ENCODE results near the gene TSC22D4.
"Not testable (repeated sequence)": the region's sequence is repeated elsewhere in the genome, so short reads cannot be mapped to it uniquely, and the experiment has no call there.

Gene TSC22D4

DNA sequence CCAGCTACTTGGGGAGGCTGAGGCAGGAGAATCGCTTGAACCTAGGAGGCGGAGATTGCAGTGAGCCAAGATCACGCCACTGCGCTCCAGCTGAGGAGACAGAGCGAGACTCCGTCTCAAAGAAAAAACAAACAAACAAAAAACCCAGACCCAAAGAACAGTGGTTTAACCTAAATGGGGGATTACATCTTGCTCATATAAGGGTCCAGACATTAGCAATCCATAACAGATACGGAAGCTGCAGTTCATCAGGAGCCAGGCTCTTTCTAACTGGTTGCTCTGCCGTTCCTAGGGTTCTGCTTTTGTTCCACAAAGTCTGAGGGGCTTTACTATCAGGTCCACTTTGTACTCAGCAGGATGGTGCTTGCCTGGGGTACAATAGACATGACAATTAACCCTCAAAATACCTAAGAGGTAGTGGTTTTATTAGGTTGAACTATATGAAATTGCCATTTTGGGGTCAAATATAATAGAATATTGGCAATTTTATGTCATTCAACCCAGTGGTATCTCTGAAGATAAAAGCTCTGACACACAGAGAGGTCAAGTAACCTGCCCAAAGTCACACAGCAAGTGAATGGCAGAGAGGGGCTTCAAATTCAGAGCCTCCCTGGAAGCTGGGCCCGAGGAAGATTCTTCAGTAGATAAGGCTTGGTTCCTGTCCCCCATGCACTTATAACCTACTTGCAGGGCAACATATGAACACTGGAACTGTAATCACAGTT, 26.0 kb upstream of the TSC22D4 start:
- no peak for TF ChIP-seq CTCF (IDR thresholded peaks at IDR 0.05; ENCODE audit: low read depth, low read length, missing control alignments)
- DNase-seq (ENCODE audit: low read depth): no peak
- H3K4me3 ChIP-seq (ENCODE audit: low read depth, low read length): no peak overlapping the region

- H3K4me3 ChIP-seq (ENCODE audit: low read depth, low read length); DNase-seq (ENCODE audit: low read depth): not testable (repeated sequence)
Observed at GRCh38 chr7:100504031-100504430, 25.0 kb upstream of the TSC22D4 start.

- not testable (repeated sequence) for H3K4me3 ChIP-seq (ENCODE audit: low read depth, low read length); DNase-seq (ENCODE audit: low read depth)
Observed at GRCh38 chr7:100500743-100501142, 21.7 kb upstream of the TSC22D4 start.

- no peak for TF ChIP-seq CTCF (IDR thresholded peaks at IDR 0.05; ENCODE audit: low read depth, low read length, missing control alignments)
- H3K4me3 ChIP-seq (ENCODE audit: low read depth, low read length): no peak overlapping the region
- DNase-seq (ENCODE audit: low read depth): no peak
Observed at GRCh38 chr7:100496509-100496908, 17.5 kb upstream of the TSC22D4 start.

DNA sequence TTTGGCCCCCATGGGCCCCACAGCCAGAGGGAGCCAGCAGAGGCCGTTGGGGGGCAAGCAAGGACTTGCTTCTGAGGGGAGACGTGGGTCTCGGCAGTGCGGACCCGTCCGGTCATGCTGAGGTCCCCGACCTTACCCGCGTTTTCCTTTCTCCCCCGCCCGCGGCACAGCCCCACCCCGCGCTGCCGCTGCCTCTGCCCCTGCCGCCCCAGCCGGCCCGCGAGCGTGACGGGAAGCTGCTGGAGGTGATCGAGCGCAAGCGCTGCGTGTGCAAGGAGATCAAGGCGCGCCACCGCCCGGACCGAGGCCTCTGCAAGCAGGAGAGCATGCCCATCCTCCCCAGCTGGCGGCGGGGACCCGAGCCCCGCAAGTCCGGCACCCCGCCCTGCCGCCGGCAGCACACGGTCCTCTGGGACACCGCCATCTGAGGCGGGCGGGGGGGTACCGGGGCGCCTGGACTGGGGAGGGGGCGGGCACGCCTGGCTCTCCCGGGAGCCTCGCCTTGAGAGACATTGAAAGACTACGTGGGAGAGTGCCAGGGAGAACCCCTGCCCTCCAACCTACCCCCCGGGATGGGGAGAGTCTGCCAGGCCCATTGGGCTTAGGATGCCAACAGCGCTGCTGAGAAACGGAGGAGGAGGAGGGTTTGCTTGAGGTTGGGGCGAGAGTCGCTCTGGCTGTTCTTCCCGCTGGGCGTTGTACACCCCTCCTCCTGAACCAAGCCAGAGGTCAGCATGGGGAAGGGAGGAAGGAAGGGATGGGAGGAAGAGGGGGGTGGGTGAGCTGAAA, 14.7 kb upstream of the TSC22D4 start:
- DNase-seq (ENCODE audit: low read depth): no peak
- TF ChIP-seq CTCF (IDR thresholded peaks at IDR 0.05; ENCODE audit: low read depth, low read length, missing control alignments): peak; percentile 30
- H3K4me3 ChIP-seq (ENCODE audit: low read depth, low read length): peak overlapping the region; percentile 43

DNA sequence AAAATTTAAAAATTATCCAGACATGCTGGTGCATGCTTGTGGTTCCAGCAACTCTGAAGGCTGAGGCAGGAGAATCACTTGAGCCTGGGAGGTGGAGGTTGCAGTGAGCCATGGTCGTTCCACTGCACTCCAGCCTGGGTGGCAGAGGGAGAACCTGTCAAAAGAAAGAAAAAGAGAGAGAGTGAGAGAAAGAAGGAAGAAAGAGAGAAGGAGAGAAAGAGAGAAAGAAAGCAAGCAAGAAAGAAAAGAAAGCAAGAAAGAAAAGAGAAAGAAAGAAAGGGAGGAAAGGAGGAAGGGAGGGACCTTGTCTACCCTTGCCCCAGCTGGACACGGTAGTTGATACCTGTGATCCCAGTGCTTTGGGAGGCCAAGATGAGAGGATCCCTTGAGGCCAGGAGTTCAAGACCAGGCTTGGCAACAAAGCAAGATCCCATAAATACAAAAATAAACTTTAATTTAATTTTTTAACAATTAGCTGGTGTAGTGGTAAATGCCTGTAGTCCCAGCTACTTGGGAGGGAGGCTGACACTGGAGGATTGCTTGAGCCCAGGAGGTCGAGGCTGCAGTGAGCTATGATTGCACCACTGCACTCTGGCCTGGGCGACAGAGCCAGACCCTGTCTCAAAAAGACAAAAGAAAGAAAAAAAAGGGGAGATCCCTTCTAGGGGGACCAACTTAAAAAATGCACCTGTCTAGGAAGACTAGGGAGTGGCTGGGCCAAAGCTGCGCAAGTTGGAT, 13.9 kb upstream of the TSC22D4 start:
- no peak for TF ChIP-seq CTCF (IDR thresholded peaks at IDR 0.05; ENCODE audit: low read depth, low read length, missing control alignments)
- DNase-seq (ENCODE audit: low read depth): no peak
- peak overlapping the region; percentile 43 for H3K4me3 ChIP-seq (ENCODE audit: low read depth, low read length)

GRCh38 chr7:100491192-100491578, 12.2 kb upstream of the TSC22D4 start:
- no peak for DNase-seq (ENCODE audit: low read depth)
- TF ChIP-seq CTCF (IDR thresholded peaks at IDR 0.05; ENCODE audit: low read depth, low read length, missing control alignments): no peak

More at GRCh38 chr7:100491192-100491578, 12.2 kb upstream of the TSC22D4 start:
- no peak overlapping the region for H3K4me3 ChIP-seq (ENCODE audit: low read depth, low read length)
